Neural progenitor cell (in vitro differentiated cells): ENCODE data around the gene UNC93B1. TPM values are rescaled to one million over a fixed set of nuclear protein-coding genes. Genes with fewer than 3 reads are reported as not detected.

Experiments
- DNase-seq: peaks from one replicate; pipeline ENCODE4 v3.0.0-alpha.2; 2016; ENCODE audit warnings: low spot score
- H2AFZ ChIP-seq: fragments of 200-600 bp; sonication (generic); replicated peaks from 2 replicates; pipeline ENCODE4 v1.6.1; 2016; ENCODE audit warnings: antibody characterized with exemption
- H3F3A ChIP-seq: fragments of 200-600 bp; sonication (generic); 2 replicates; pipeline ENCODE4 v1.6.1; 2016; ENCODE audit warnings: antibody characterized with exemption, low read depth
- H3K27ac ChIP-seq: fragments of 200-600 bp; sonication (generic); 2 replicates; pipeline ENCODE4 v1.5.1; 2016; ENCODE audit warnings: mild to moderate bottlenecking
- H3K27me3 ChIP-seq: fragments of 200-600 bp; sonication (generic); 2 replicates; pipeline ENCODE4 v1.6.1; 2016; ENCODE audit warnings: mild to moderate bottlenecking, moderate library complexity
- H3K36me3 ChIP-seq: fragments of 200-600 bp; sonication (generic); 2 replicates; pipeline ENCODE4 v1.5.1; 2016
- H3K4me1 ChIP-seq: fragments of 200-600 bp; sonication (generic); 2 replicates; pipeline ENCODE4 v1.6.1; 2016; ENCODE audit warnings: mixed run types
- H3K4me2 ChIP-seq: fragments of 200-600 bp; sonication (generic); 2 replicates; pipeline ENCODE4 v1.6.1; 2016
- H3K4me3 ChIP-seq: fragments of 200-600 bp; sonication (generic); 2 replicates; pipeline ENCODE4 v1.5.1; 2016
- H3K79me2 ChIP-seq: fragments of 200-600 bp; sonication (generic); 2 replicates; pipeline ENCODE4 v1.6.1; 2016; ENCODE audit warnings: low read depth
- H3K9ac ChIP-seq: fragments of 200-600 bp; sonication (generic); 2 replicates; pipeline ENCODE4 v1.6.1; 2016
- H3K9me3 ChIP-seq: fragments of 200-600 bp; sonication (generic); 2 replicates; pipeline ENCODE4 v1.5.1; 2016; ENCODE audit warnings: low read depth
- H4K20me1 ChIP-seq: fragments of 200-600 bp; sonication (generic); 2 replicates; pipeline ENCODE4 v1.6.1; 2016; ENCODE audit warnings: low read depth
- H3K27ac Mint-ChIP-seq: 3 replicates; pipeline ENCODE4 v1.8.0; 2021; ENCODE audit warnings: mixed read lengths
- H3K27me3 Mint-ChIP-seq: 2 replicates; pipeline ENCODE4 v1.8.0; 2022; ENCODE audit warnings: low read depth, mild to moderate bottlenecking, inconsistent platforms, moderate library complexity, mixed read lengths; ENCODE audit not compliant: insufficient read depth
- H3K36me3 Mint-ChIP-seq: 3 replicates; pipeline ENCODE4 v1.8.0; 2021; ENCODE audit warnings: mixed read lengths
- H3K4me1 Mint-ChIP-seq: 3 replicates; pipeline ENCODE4 v1.8.0; 2021; ENCODE audit warnings: mixed read lengths
- H3K4me3 Mint-ChIP-seq: 3 replicates; pipeline ENCODE4 v1.8.0; 2021; ENCODE audit warnings: mild to moderate bottlenecking, moderate library complexity, mixed read lengths
- H3K9me3 Mint-ChIP-seq: 3 replicates; pipeline ENCODE4 v1.8.0; 2020; ENCODE audit warnings: mixed read lengths
- CTCF ChIP-seq: fragments of 200-600 bp; sonication (generic); IDR thresholded peaks from 2 replicates; pipeline ENCODE4 v1.5.1; 2017; ENCODE audit warnings: antibody characterized with exemption, mild to moderate bottlenecking
- EZH2 ChIP-seq: fragments of 200-600 bp; sonication (generic); IDR thresholded peaks from 2 replicates; pipeline ENCODE4 v1.6.1; 2017; ENCODE audit warnings: antibody characterized with exemption, mild to moderate bottlenecking, moderate library complexity
- EZH2phosphoT487 ChIP-seq: fragments of 200-600 bp; sonication (generic); IDR thresholded peaks from 2 replicates; pipeline ENCODE4 v1.6.1; 2017; ENCODE audit warnings: antibody characterized with exemption
- total RNA-seq: library from RNA; depleted of rRNA; stranded (reverse); fragments of >200 nt; gene quantifications from 2 replicates; pipeline ENCODE4 v1.2.3, GENCODE V29; 2015; ENCODE audit warnings: low replicate concordance

The UNC93B1 gene
- total RNA-seq, 1 donor from 2014 or later = 8.8 TPM

GRCh38 chr11:68036141-68036716 is 32.3 kb upstream of the UNC93B1 start:
- H3K79me2 ChIP-seq = peaks cover 14% of the 10 kb centered on the region
- H3K36me3 ChIP-seq = no peaks in the 10 kb centered on the region
- no peak overlapping the region for H3K9ac ChIP-seq
- H2AFZ ChIP-seq = no peak overlapping the region
- no peaks in the 10 kb centered on the region for H3K9me3 ChIP-seq
- Mint-ChIP-seq H3K36me3 (peaks cover 6% of the 10 kb centered on the region), H3K27ac (no peak overlapping the region), H3K4me1 (peaks cover 11% of the 10 kb centered on the region), H3K27me3 (peaks cover 2% of the 10 kb centered on the region), H3K9me3 (no peaks in the 10 kb centered on the region), H3K4me3 (no peak overlapping the region)
- H3K4me3 ChIP-seq = no peak overlapping the region
- no peak overlapping the region for H3K27ac ChIP-seq
- no peaks in the 10 kb centered on the region for H3K27me3 ChIP-seq
- no peak for DNase-seq
- no peak overlapping the region for H3K4me2 ChIP-seq
- TF ChIP-seq EZH2phosphoT487 (no peak), CTCF (no peak), EZH2 (no peak)
- H3K4me1 ChIP-seq = peaks cover 20% of the 10 kb centered on the region
- H3F3A ChIP-seq = peaks cover 30% of the 10 kb centered on the region
- peaks cover 3% of the 10 kb centered on the region for H4K20me1 ChIP-seq

- Histone ChIP-seq H3K27ac (no peak overlapping the region), H3K36me3 (no peaks in the 10 kb centered on the region), H2AFZ (no peak overlapping the region), H3K9me3 (no peaks in the 10 kb centered on the region), H3K4me1 (peaks cover 22% of the 10 kb centered on the region), H3K4me3 (no peak overlapping the region), H3F3A (peaks cover 30% of the 10 kb centered on the region), H3K27me3 (no peaks in the 10 kb centered on the region), H3K9ac (no peak overlapping the region), H3K4me2 (no peak overlapping the region), H3K79me2 (peaks cover 21% of the 10 kb centered on the region), H4K20me1 (peaks cover 3% of the 10 kb centered on the region)
- peaks cover 12% of the 10 kb centered on the region for H3K4me1 Mint-ChIP-seq
- H3K9me3 Mint-ChIP-seq = no peaks in the 10 kb centered on the region
- DNase-seq = no peak
- peaks cover 2% of the 10 kb centered on the region for H3K27me3 Mint-ChIP-seq
- TF ChIP-seq EZH2 (no peak), CTCF (no peak), EZH2phosphoT487 (no peak)
- H3K4me3 Mint-ChIP-seq = no peak overlapping the region
- H3K27ac Mint-ChIP-seq = no peak overlapping the region
- peaks cover 6% of the 10 kb centered on the region for H3K36me3 Mint-ChIP-seq
Measured at GRCh38 chr11:68035266-68035876, 31.5 kb upstream of the UNC93B1 start.

GRCh38 chr11:68033708-68034045 is 29.8 kb upstream of the UNC93B1 start:
- no peak overlapping the region for H3K9ac ChIP-seq
- H3K27ac ChIP-seq = no peak overlapping the region
- H3K4me3 Mint-ChIP-seq = peak overlapping the region; percentile 58
- no peak overlapping the region for H3K4me3 ChIP-seq
- no peaks in the 10 kb centered on the region for H3K9me3 Mint-ChIP-seq
- peaks cover 23% of the 10 kb centered on the region for H3F3A ChIP-seq
- no peak overlapping the region for H3K27ac Mint-ChIP-seq
- peaks cover 19% of the 10 kb centered on the region for H3K4me1 Mint-ChIP-seq
- H3K79me2 ChIP-seq = peaks cover 34% of the 10 kb centered on the region
- no peaks in the 10 kb centered on the region for H3K36me3 ChIP-seq
- H3K27me3 Mint-ChIP-seq = peaks cover 6% of the 10 kb centered on the region
- TF ChIP-seq EZH2 = no peak
- no peak for TF ChIP-seq CTCF
- TF ChIP-seq EZH2phosphoT487 = no peak
- H3K4me2 ChIP-seq = no peak overlapping the region
- no peaks in the 10 kb centered on the region for H3K9me3 ChIP-seq
- H3K27me3 ChIP-seq = no peaks in the 10 kb centered on the region
- H3K36me3 Mint-ChIP-seq = peaks cover 6% of the 10 kb centered on the region
- H3K4me1 ChIP-seq = peaks cover 18% of the 10 kb centered on the region
- H2AFZ ChIP-seq = no peak overlapping the region
- no peak for DNase-seq
- peaks cover 3% of the 10 kb centered on the region for H4K20me1 ChIP-seq
